Measurements from ENCODE around the gene CLK2. TPM values are rescaled to one million over a fixed set of nuclear protein-coding genes. Genes with fewer than 3 reads are reported as not detected.

Gene CLK2
- total and polyA plus RNA-seq, 2 donors: 28.9 to 86.5 TPM

GRCh38 chr1:155316922-155317321, 43.6 kb upstream of the CLK2 start:
- Histone ChIP-seq H3K4me1 (ENCODE audit: control insufficient read depth in 2 of 2, insufficient read depth in 2 of 2, low read length in 2 of 2) (peaks cover 3 to 20% of the 10 kb centered on the region in 2 donors), H3K4me3 (ENCODE audit: low read length in 2 of 2) (no peak overlapping the region), H3K9me3 (ENCODE audit: control insufficient read depth in 2 of 2, insufficient read depth in 1 of 2, low read length in 1 of 2) (no peaks in the 10 kb centered on the region), H3K27me3 (ENCODE audit: control insufficient read depth in 2 of 2, insufficient read depth in 1 of 2, low read length in 1 of 2) (peaks cover 0 to 11% of the 10 kb centered on the region in 2 donors), H3K36me3 (ENCODE audit: control insufficient read depth in 2 of 2, insufficient read depth in 2 of 2, low read length in 1 of 2) (peaks cover 41 to 45% of the 10 kb centered on the region in 2 donors), H3K27ac (ENCODE audit: low read depth in 1 of 2, low read length in 1 of 2) (no peak overlapping the region)
- no peak for DNase-seq (ENCODE audit: low read depth in 6 of 9, low spot score in 9 of 9)
- WGBS: 98% methylated on average over 3 of the region's 3 CpGs

GRCh38 chr1:155313261-155313660, 40.0 kb upstream of the CLK2 start:
- H3K9me3 ChIP-seq (ENCODE audit: control insufficient read depth in 2 of 2, insufficient read depth in 1 of 2, low read length in 1 of 2): no peaks in the 10 kb centered on the region
- H3K4me1 ChIP-seq (ENCODE audit: control insufficient read depth in 2 of 2, insufficient read depth in 2 of 2, low read length in 2 of 2): peaks cover 6 to 17% of the 10 kb centered on the region in 2 donors
- H3K36me3 ChIP-seq (ENCODE audit: control insufficient read depth in 2 of 2, insufficient read depth in 2 of 2, low read length in 1 of 2): peaks cover 41 to 44% of the 10 kb centered on the region in 2 donors
- H3K4me3 ChIP-seq (ENCODE audit: low read length in 2 of 2): no peak overlapping the region
- DNase-seq (ENCODE audit: low read depth in 6 of 9, low spot score in 9 of 9): no peak
- 96% methylated on average over 8 of the region's 8 CpGs for WGBS
- no peaks in the 10 kb centered on the region for H3K27me3 ChIP-seq (ENCODE audit: control insufficient read depth in 2 of 2, insufficient read depth in 1 of 2, low read length in 1 of 2)
- no peak overlapping the region for H3K27ac ChIP-seq (ENCODE audit: low read depth in 1 of 2, low read length in 1 of 2)

- H3K4me3 ChIP-seq (ENCODE audit: low read length in 2 of 2): peak overlapping the region; percentile 83 to 97
- no peaks in the 10 kb centered on the region for H3K9me3 ChIP-seq (ENCODE audit: control insufficient read depth in 2 of 2, insufficient read depth in 1 of 2, low read length in 1 of 2)
- peaks cover 6 to 26% of the 10 kb centered on the region in 2 donors for H3K4me1 ChIP-seq (ENCODE audit: control insufficient read depth in 2 of 2, insufficient read depth in 2 of 2, low read length in 2 of 2)
- peaks cover 29% of the 10 kb centered on the region in 2 donors for H3K36me3 ChIP-seq (ENCODE audit: control insufficient read depth in 2 of 2, insufficient read depth in 2 of 2, low read length in 1 of 2)
- DNase-seq (ENCODE audit: low read depth in 6 of 9, low spot score in 9 of 9): no peak
- WGBS: 15% methylated on average over 11 of the region's 11 CpGs
- peak overlapping the region; percentile 15 to 94 for H3K27ac ChIP-seq (ENCODE audit: low read depth in 1 of 2, low read length in 1 of 2)
- no peaks in the 10 kb centered on the region for H3K27me3 ChIP-seq (ENCODE audit: control insufficient read depth in 2 of 2, insufficient read depth in 1 of 2, low read length in 1 of 2)
Observed at GRCh38 chr1:155309423-155310021, 36.2 kb upstream of the CLK2 start.

- Histone ChIP-seq H3K36me3 (ENCODE audit: control insufficient read depth in 2 of 2, insufficient read depth in 2 of 2, low read length in 1 of 2) (peaks cover 23 to 25% of the 10 kb centered on the region in 2 donors), H3K27me3 (ENCODE audit: control insufficient read depth in 2 of 2, insufficient read depth in 1 of 2, low read length in 1 of 2) (no peaks in the 10 kb centered on the region), H3K4me1 (ENCODE audit: control insufficient read depth in 2 of 2, insufficient read depth in 2 of 2, low read length in 2 of 2) (peaks cover 6 to 26% of the 10 kb centered on the region in 2 donors), H3K9me3 (ENCODE audit: control insufficient read depth in 2 of 2, insufficient read depth in 1 of 2, low read length in 1 of 2) (peaks cover 0 to 2% of the 10 kb centered on the region in 2 donors), H3K27ac (ENCODE audit: low read depth in 1 of 2, low read length in 1 of 2) (peak within 1 kb of the TSS; percentile 93 to 94), H3K4me3 (ENCODE audit: low read length in 2 of 2) (peak within 1 kb of the TSS; percentile 83 to 97)
- under 1% methylated on average over 51 of the region's 51 CpGs for WGBS
- peak; percentile 89 to 99 (median 96) for DNase-seq (ENCODE audit: low read depth in 6 of 9, low spot score in 9 of 9)
Observed at GRCh38 chr1:155308493-155309422, 35.5 kb upstream of the CLK2 start, which contains the start of gene FDPS. TSS of gene FDPS (plus strand) at chr1:155308866. CDS start at chr1:155309790, 924 bp downstream.

- Histone ChIP-seq H3K27ac (ENCODE audit: low read depth in 1 of 2, low read length in 1 of 2) (no peak overlapping the region), H3K4me3 (ENCODE audit: low read length in 2 of 2) (no peak overlapping the region), H3K27me3 (ENCODE audit: control insufficient read depth in 2 of 2, insufficient read depth in 1 of 2, low read length in 1 of 2) (no peaks in the 10 kb centered on the region), H3K4me1 (ENCODE audit: control insufficient read depth in 2 of 2, insufficient read depth in 2 of 2, low read length in 2 of 2) (peaks cover 6 to 26% of the 10 kb centered on the region in 2 donors), H3K36me3 (ENCODE audit: control insufficient read depth in 2 of 2, insufficient read depth in 2 of 2, low read length in 1 of 2) (peaks cover 10 to 16% of the 10 kb centered on the region in 2 donors), H3K9me3 (ENCODE audit: control insufficient read depth in 2 of 2, insufficient read depth in 1 of 2, low read length in 1 of 2) (peaks cover 0 to 4% of the 10 kb centered on the region in 2 donors)
- WGBS: 66% methylated on average over 6 of the region's 6 CpGs
- DNase-seq (ENCODE audit: low read depth in 6 of 9, low spot score in 9 of 9): peak in 1 of 9 donors; percentile 45
Observed at GRCh38 chr1:155307247-155307740, 34.0 kb upstream of the CLK2 start.

GRCh38 chr1:155305881-155306391, 32.6 kb upstream of the CLK2 start:
- Histone ChIP-seq H3K27me3 (ENCODE audit: control insufficient read depth in 2 of 2, insufficient read depth in 1 of 2, low read length in 1 of 2) (no peaks in the 10 kb centered on the region), H3K9me3 (ENCODE audit: control insufficient read depth in 2 of 2, insufficient read depth in 1 of 2, low read length in 1 of 2) (peaks cover 0 to 4% of the 10 kb centered on the region in 2 donors), H3K4me1 (ENCODE audit: control insufficient read depth in 2 of 2, insufficient read depth in 2 of 2, low read length in 2 of 2) (peaks cover 6 to 26% of the 10 kb centered on the region in 2 donors), H3K36me3 (ENCODE audit: control insufficient read depth in 2 of 2, insufficient read depth in 2 of 2, low read length in 1 of 2) (peaks cover 6 to 7% of the 10 kb centered on the region in 2 donors), H3K27ac (ENCODE audit: low read depth in 1 of 2, low read length in 1 of 2) (no peak overlapping the region), H3K4me3 (ENCODE audit: low read length in 2 of 2) (no peak overlapping the region)
- DNase-seq (ENCODE audit: low read depth in 6 of 9, low spot score in 9 of 9): no peak
- WGBS: 91% methylated on average over 7 of the region's 7 CpGs

- Histone ChIP-seq H3K27ac (ENCODE audit: low read depth in 1 of 2, low read length in 1 of 2) (peak overlapping the region in 1 of 2 donors; percentile 20), H3K4me1 (ENCODE audit: control insufficient read depth in 2 of 2, insufficient read depth in 2 of 2, low read length in 2 of 2) (peaks cover 4 to 16% of the 10 kb centered on the region in 2 donors), H3K9me3 (ENCODE audit: control insufficient read depth in 2 of 2, insufficient read depth in 1 of 2, low read length in 1 of 2) (peaks cover 0 to 4% of the 10 kb centered on the region in 2 donors), H3K36me3 (ENCODE audit: control insufficient read depth in 2 of 2, insufficient read depth in 2 of 2, low read length in 1 of 2) (no peaks in the 10 kb centered on the region), H3K4me3 (ENCODE audit: low read length in 2 of 2) (no peak overlapping the region), H3K27me3 (ENCODE audit: control insufficient read depth in 2 of 2, insufficient read depth in 1 of 2, low read length in 1 of 2) (peaks cover 0 to 3% of the 10 kb centered on the region in 2 donors)
- no peak for DNase-seq (ENCODE audit: low read depth in 6 of 9, low spot score in 9 of 9)
- WGBS: 93% methylated on average over 11 of the region's 11 CpGs
Observed at GRCh38 chr1:155304558-155305063, 31.3 kb upstream of the CLK2 start.

GRCh38 chr1:155301342-155301841, 28.1 kb upstream of the CLK2 start, which contains the start of gene PKLR:
TSS of gene PKLR (minus strand) at chr1:155301438. CDS start at chr1:155301395, 43 bp downstream.
- Histone ChIP-seq H3K4me1 (ENCODE audit: control insufficient read depth in 2 of 2, insufficient read depth in 2 of 2, low read length in 2 of 2) (no peaks in the 10 kb centered on the region), H3K27ac (ENCODE audit: low read depth in 1 of 2, low read length in 1 of 2) (no peak within 1 kb of the TSS), H3K9me3 (ENCODE audit: control insufficient read depth in 2 of 2, insufficient read depth in 1 of 2, low read length in 1 of 2) (peaks cover 0 to 4% of the 10 kb centered on the region in 2 donors), H3K4me3 (ENCODE audit: low read length in 2 of 2) (no peak within 1 kb of the TSS), H3K36me3 (ENCODE audit: control insufficient read depth in 2 of 2, insufficient read depth in 2 of 2, low read length in 1 of 2) (no peaks in the 10 kb centered on the region), H3K27me3 (ENCODE audit: control insufficient read depth in 2 of 2, insufficient read depth in 1 of 2, low read length in 1 of 2) (peaks cover 3 to 13% of the 10 kb centered on the region in 2 donors)
- no peak for DNase-seq (ENCODE audit: low read depth in 6 of 9, low spot score in 9 of 9)
- WGBS: 98% methylated on average over 5 of the region's 5 CpGs

Measured in thymus (tissue), 11 donors.